RPMI8226 (cell line): Measurements from ENCODE around the gene DMRTC1B.
"Not testable (repeated sequence)": the region's sequence is repeated elsewhere in the genome, so short reads cannot be mapped to it uniquely, and the experiment has no call there.

Source experiments
- DNase-seq: peaks from one replicate; pipeline ENCODE4 v3.0.0-alpha.2; 2015

Gene DMRTC1B

GRCh38 chrX:72776653-72777466 lies at the start of gene DMRTC1B:
Gene DMRTC1B (plus strand): TSS chrX:72776890. CDS start chrX:72845136, 68,246 bp downstream.
- not testable (repeated sequence) for DNase-seq

GRCh38 chrX:72727846-72728245 lies 48.8 kb upstream of the DMRTC1B start:
- DNase-seq: no peak

- DNase-seq: not testable (repeated sequence)
These were observed 43.1 kb upstream of the DMRTC1B start for GRCh38 chrX:72733636-72734035.

- DNase-seq: no peak
These were observed 41.1 kb upstream of the DMRTC1B start for GRCh38 chrX:72735561-72735960.

GRCh38 chrX:72745546-72745945 lies 31.1 kb upstream of the DMRTC1B start:
- DNase-seq: not testable (repeated sequence)

GRCh38 chrX:72748545-72748944 lies 28.1 kb upstream of the DMRTC1B start:
- DNase-seq: not testable (repeated sequence)

- DNase-seq: not testable (repeated sequence)
These were observed 16.2 kb upstream of the DMRTC1B start for GRCh38 chrX:72760454-72760853.

GRCh38 chrX:72777467-72777790 lies 739 bp downstream of the DMRTC1B start:
- not testable (repeated sequence) for DNase-seq

- not testable (repeated sequence) for DNase-seq
These were observed 1.5 kb downstream of the DMRTC1B start for GRCh38 chrX:72778146-72778545.

- not testable (repeated sequence) for DNase-seq
These were observed 5.9 kb downstream of the DMRTC1B start, which contains the start of gene FAM236B for GRCh38 chrX:72782560-72782959. Gene FAM236B (minus strand): TSS chrX:72782660. CDS start chrX:72782560, 100 bp downstream.

GRCh38 chrX:72783365-72783936 lies 6.8 kb downstream of the DMRTC1B start:
- DNase-seq: not testable (repeated sequence)

- DNase-seq: not testable (repeated sequence)
These were observed 7.3 kb downstream of the DMRTC1B start for GRCh38 chrX:72783964-72784363.

- not testable (repeated sequence) for DNase-seq
These were observed 11.5 kb downstream of the DMRTC1B start for GRCh38 chrX:72788142-72788541.

GRCh38 chrX:72790390-72790789 lies 13.7 kb downstream of the DMRTC1B start:
- not testable (repeated sequence) for DNase-seq

- not testable (repeated sequence) for DNase-seq
These were observed 31.4 kb downstream of the DMRTC1B start, which contains the start of gene FAM236D for GRCh38 chrX:72808110-72808509. Gene FAM236D (minus strand): TSS chrX:72808210. CDS start chrX:72808110, 100 bp downstream.

GRCh38 chrX:72830701-72831100 lies 54.0 kb downstream of the DMRTC1B start:
- not testable (repeated sequence) for DNase-seq

- DNase-seq: not testable (repeated sequence)
These were observed 60.8 kb downstream of the DMRTC1B start for GRCh38 chrX:72837532-72837931.

GRCh38 chrX:72882898-72883297 lies 106.2 kb downstream of the DMRTC1B start:
- DNase-seq: not testable (repeated sequence)

- not testable (repeated sequence) for DNase-seq
These were observed 113.0 kb downstream of the DMRTC1B start for GRCh38 chrX:72889740-72890139.
